Ovary (tissue), 9 donors: ENCODE results near the gene SPEG. TPM values are rescaled to one million over a fixed set of nuclear protein-coding genes. Genes with fewer than 3 reads are reported as not detected.

Experiments used
- DNase-seq, 5 donors: peaks; one replicate each; pipeline ENCODE4 v3.0.0-alpha.2; 2019 to 2020
- H3K27ac ChIP-seq, 2 donors: fragments of 200-600 bp; one replicate each; pipeline versions ENCODE4 v1.5.1 to v1.8.0; 2019 to 2022
- H3K27me3 ChIP-seq: fragments of 200-600 bp; one replicate; pipeline ENCODE4 v1.8.0; 2022
- H3K36me3 ChIP-seq: fragments of 200-600 bp; sonication (generic); one replicate; pipeline ENCODE4 v1.5.1; 2019
- H3K4me1 ChIP-seq: one replicate; pipeline ENCODE4 v1.8.1; 2013; ENCODE audit warnings: mild to moderate bottlenecking, moderate library complexity; ENCODE audit not compliant: insufficient read depth
- H3K4me3 ChIP-seq: fragments of 200-600 bp; sonication (generic); one replicate; pipeline ENCODE4 v1.5.1; 2017
- H3K9me3 ChIP-seq, 2 donors: fragments of 200-600 bp in 1 of 2; sonication (generic) in 1 of 2; one replicate each; pipeline versions ENCODE4 v1.5.1 to v1.8.1; 2013 to 2019; ENCODE audit warnings: mild to moderate bottlenecking in 1 of 2, moderate library complexity in 1 of 2
- CTCF ChIP-seq, 3 donors: fragments of 450-650 bp in 2 of 3; fragments of 200-600 bp in 1 of 3; IDR thresholded peaks; one replicate each; pipeline versions ENCODE4 v1.5.1 to v1.8.0; 2016 to 2022; ENCODE audit warnings: antibody characterized with exemption in 3 of 3, mild to moderate bottlenecking in 1 of 3
- EP300 ChIP-seq: sonication (generic); formaldehyde crosslinking; IDR thresholded peaks from one replicate; pipeline ENCODE4 v1.6.1; 2017; ENCODE audit warnings: antibody characterized with exemption
- POLR2A ChIP-seq: fragments of 450-650 bp; IDR thresholded peaks from one replicate; pipeline ENCODE4 v1.6.1; 2017; ENCODE audit warnings: antibody characterized with exemption, mild to moderate bottlenecking, moderate library complexity
- WGBS, 3 donors: extraction: QIAGEN DNeasy Blood & Tissue Kit in 1 of 3; methylation state at CpG; one replicate each; pipeline versions ENCODE4 v1.1.5 to v1.1.7; 2013 to 2017; 5-methylcytosine and 5-hydroxymethylcytosine counted together
- intact Hi-C, 4 donors: fragments of 100-400 bp; cut with DNase I; formaldehyde crosslinking; loops; one replicate each; pipeline versions ENCODE4 v1.11.0 to v1.15.1; 2022 to 2023
- polyA plus RNA-seq, 2 donors: library from polyadenylated mRNA; stranded (reverse); fragments of 200-250 nt in 1 of 2; fragments of 350-450 nt in 1 of 2; fragmentation: Illumina TruSeq in 1 of 2; extraction: RNeasy Lipid Tissue Mini Kit (QIAGEN cat#74804) in 1 of 2; gene quantifications; one replicate each; pipeline ENCODE4 v1.2.3, GENCODE V29; 2013 to 2014
- total RNA-seq, 7 donors: library from RNA; depleted of rRNA in 2 of 7; stranded (reverse); fragments of >200 nt in 2 of 7; fragmentation: NEBNext Ultra II Directional in 3 of 7; extraction: Animal tissue kit (Norgen Biotek cat#: 25700) in 3 of 7; gene quantifications; one replicate each; pipeline versions ENCODE4 v1.1.0 to v1.2.4, GENCODE V29; 2016 to 2023
- donor health status: DM: no; HTN: no; CAD: no; lungs with moderate emphysema.
- donor health status: DM: no; HTN: no; CAD: no.
- donor health status: Bipolar disorder and iron deficiency.
- donor health status: DM: yes; HTN: yes; CAD: no.
- donor health status: DM: no; HTN: no; CAD: no.
- donor health status: DM: yes; HTN: yes; CAD: no.

Gene SPEG
- total and polyA plus RNA-seq, 9 donors: 9.9 to 79.7 (median 29.6) TPM

DNA sequence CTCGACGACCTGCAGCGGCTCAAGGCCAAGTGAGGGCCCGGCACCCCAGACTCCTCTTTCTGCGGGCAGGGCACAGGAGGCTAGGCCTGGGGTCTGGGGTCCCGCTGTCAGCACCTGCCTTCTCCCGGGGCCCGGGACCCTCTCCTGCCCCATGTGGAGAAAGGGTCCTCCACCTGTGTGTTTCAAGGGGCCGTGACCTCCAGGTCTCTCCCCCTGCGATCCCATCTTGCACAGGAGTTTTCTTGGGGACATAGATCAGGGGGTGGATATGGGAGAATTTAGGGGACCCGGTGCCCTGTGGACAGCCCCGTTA, 15.7 kb upstream of the SPEG start:
- Histone ChIP-seq H3K9me3 (no peaks in the 10 kb centered on the region), H3K27me3 (no peaks in the 10 kb centered on the region), H3K4me3 (peak overlapping the region; percentile 43), H3K4me1 (peaks cover 5% of the 10 kb centered on the region), H3K36me3 (no peaks in the 10 kb centered on the region), H3K27ac (no peak overlapping the region)
- DNase-seq: no peak
- intact Hi-C loops: no loop called here
- WGBS, 3 donors: 27 to 32% (median 31%) methylated on average over 12 of the region's 12 CpGs
- TF ChIP-seq CTCF (IDR thresholded peaks at IDR 0.05) (no peak), EP300 (no peak), POLR2A (no peak)

DNA sequence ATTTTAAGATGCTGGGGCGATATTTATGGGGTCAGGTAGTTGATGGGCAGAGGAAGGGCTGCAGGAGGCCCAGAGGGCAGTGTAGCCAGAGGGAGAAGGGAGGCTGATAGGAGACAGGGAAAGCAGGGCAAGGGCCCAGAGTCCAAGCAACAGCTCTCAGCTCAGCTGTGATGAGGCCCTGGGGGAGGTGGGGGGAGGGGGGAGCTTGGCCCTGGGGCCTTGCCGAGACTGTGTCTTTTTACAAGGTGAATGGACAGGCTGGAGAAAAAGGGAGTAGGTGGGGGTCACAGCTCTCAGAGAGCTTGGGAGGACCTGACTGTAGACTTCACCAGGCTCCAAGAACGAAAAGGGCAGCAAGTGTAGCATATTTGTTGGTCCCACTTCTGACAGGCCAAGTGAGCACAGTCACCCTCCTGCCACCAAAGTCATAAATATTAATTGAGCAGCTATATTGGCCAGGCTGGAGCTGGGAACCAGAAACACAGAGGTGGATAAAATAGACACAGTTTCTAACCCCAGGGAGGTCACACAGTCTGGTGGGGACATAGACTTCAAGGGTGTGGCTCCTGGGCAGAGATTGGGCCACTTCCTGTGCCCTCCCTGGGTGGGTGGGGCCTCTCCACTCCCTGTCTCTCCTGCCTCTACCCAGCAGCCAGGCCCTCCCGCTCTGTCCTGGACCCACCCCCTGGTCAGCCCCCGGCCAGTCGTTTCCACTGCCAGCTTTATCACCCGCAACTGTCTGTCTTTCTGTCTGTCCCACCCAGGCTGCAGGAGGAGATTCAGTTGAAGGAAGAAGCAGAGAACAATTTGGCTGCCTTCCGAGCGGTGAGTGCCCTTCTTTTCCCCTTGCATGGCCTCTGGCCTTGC, 15.1 kb upstream of the SPEG start:
- WGBS, 3 donors: 66 to 72% (median 70%) methylated on average over 8 to 9 of the region's 9 CpGs
- intact Hi-C loops: no loop called here
- no peaks in the 10 kb centered on the region for H3K36me3 ChIP-seq
- TF ChIP-seq CTCF (IDR thresholded peaks at IDR 0.05) (no peak), POLR2A (no peak), EP300 (no peak)
- H3K9me3 ChIP-seq: no peaks in the 10 kb centered on the region
- no peak overlapping the region for H3K27ac ChIP-seq
- DNase-seq: no peak
- peaks cover 5% of the 10 kb centered on the region for H3K4me1 ChIP-seq
- peak overlapping the region; percentile 43 for H3K4me3 ChIP-seq
- no peaks in the 10 kb centered on the region for H3K27me3 ChIP-seq

- H3K36me3 ChIP-seq: no peaks in the 10 kb centered on the region
- no peaks in the 10 kb centered on the region for H3K9me3 ChIP-seq
- H3K27ac ChIP-seq: no peak overlapping the region
- H3K4me1 ChIP-seq: peaks cover 5% of the 10 kb centered on the region
- peak overlapping the region; percentile 43 for H3K4me3 ChIP-seq
- TF ChIP-seq EP300 (no peak), CTCF (IDR thresholded peaks at IDR 0.05) (no peak), POLR2A (no peak)
- DNase-seq: peak in 1 of 5 donors; percentile 16
- H3K27me3 ChIP-seq: no peaks in the 10 kb centered on the region
- intact Hi-C loops: no loop called here
- 90 to 98% (median 93%) methylated on average over 8 of the region's 8 CpGs for whole genome bisulfite sequencing, 3 donors
Measured at GRCh38 chr2:219420687-219421086, 14.0 kb upstream of the SPEG start.

GRCh38 chr2:219421323-219421722, 13.3 kb upstream of the SPEG start:
- peak in 1 of 5 donors; percentile 20 for DNase-seq
- Histone ChIP-seq H3K4me1 (peaks cover 5% of the 10 kb centered on the region), H3K27me3 (no peaks in the 10 kb centered on the region), H3K36me3 (no peaks in the 10 kb centered on the region), H3K4me3 (peak overlapping the region; percentile 43), H3K27ac (no peak overlapping the region), H3K9me3 (no peaks in the 10 kb centered on the region)
- no peak for TF ChIP-seq POLR2A
- no peak for TF ChIP-seq EP300
- TF ChIP-seq CTCF (IDR thresholded peaks at IDR 0.05): no peak
- 83 to 91% (median 87%) methylated on average over 17 of the region's 17 CpGs for WGBS, 3 donors
- intact Hi-C loops: no loop called here
